RWPE2 (cell line): Measurements from ENCODE around the gene GTF2IRD1.
"Not testable (repeated sequence)": the region's sequence is repeated elsewhere in the genome, so short reads cannot be mapped to it uniquely, and the experiment has no call there.

Experiments
- ATAC-seq: fragments of 200-7000 bp; cut with Tn5 transposase; 3 replicates; pipeline ENCODE4 v1.9.1; 2021; ENCODE audit warnings: low read depth
- DNase-seq: peaks from one replicate; pipeline ENCODE4 v3.0.0-alpha.2; 2020; ENCODE audit warnings: low spot score
- H3K27ac ChIP-seq: fragments of 450-650 bp; 2 replicates; pipeline ENCODE4 v1.5.1; 2017; ENCODE audit warnings: mild to moderate bottlenecking; ENCODE audit not compliant: poor library complexity, severe bottlenecking
- H3K27me3 ChIP-seq: fragments of 250-450 bp; sonication (Bioruptor Pico); 2 replicates; pipeline ENCODE4 v1.5.1; 2021; ENCODE audit warnings: mild to moderate bottlenecking, moderate library complexity; ENCODE audit not compliant: insufficient read depth, poor library complexity, severe bottlenecking
- H3K36me3 ChIP-seq: fragments of 250-450 bp; sonication (Bioruptor Pico); 2 replicates; pipeline ENCODE4 v1.5.1; 2020; ENCODE audit warnings: low read depth, mild to moderate bottlenecking, moderate library complexity
- H3K4me1 ChIP-seq: fragments of 250-450 bp; sonication (Bioruptor Pico); 2 replicates; pipeline ENCODE4 v1.5.1; 2021; ENCODE audit warnings: mild to moderate bottlenecking, moderate library complexity; ENCODE audit not compliant: insufficient read depth, poor library complexity, severe bottlenecking
- H3K4me3 ChIP-seq: fragments of 250-450 bp; sonication (Bioruptor Pico); 2 replicates; pipeline ENCODE4 v1.5.1; 2021; ENCODE audit warnings: mild to moderate bottlenecking, moderate library complexity; ENCODE audit not compliant: severe bottlenecking
- H3K9me3 ChIP-seq: fragments of 250-450 bp; sonication (Bioruptor Pico); 2 replicates; pipeline ENCODE4 v1.5.1; 2021; ENCODE audit warnings: mild to moderate bottlenecking, moderate library complexity; ENCODE audit not compliant: severe bottlenecking
- CTCF ChIP-seq: fragments of 450-650 bp; IDR thresholded peaks from one replicate; pipeline ENCODE4 v1.5.1; 2017; ENCODE audit warnings: mild to moderate bottlenecking, moderate library complexity; ENCODE audit not compliant: poor library complexity, severe bottlenecking

GTF2IRD1 gene

DNA sequence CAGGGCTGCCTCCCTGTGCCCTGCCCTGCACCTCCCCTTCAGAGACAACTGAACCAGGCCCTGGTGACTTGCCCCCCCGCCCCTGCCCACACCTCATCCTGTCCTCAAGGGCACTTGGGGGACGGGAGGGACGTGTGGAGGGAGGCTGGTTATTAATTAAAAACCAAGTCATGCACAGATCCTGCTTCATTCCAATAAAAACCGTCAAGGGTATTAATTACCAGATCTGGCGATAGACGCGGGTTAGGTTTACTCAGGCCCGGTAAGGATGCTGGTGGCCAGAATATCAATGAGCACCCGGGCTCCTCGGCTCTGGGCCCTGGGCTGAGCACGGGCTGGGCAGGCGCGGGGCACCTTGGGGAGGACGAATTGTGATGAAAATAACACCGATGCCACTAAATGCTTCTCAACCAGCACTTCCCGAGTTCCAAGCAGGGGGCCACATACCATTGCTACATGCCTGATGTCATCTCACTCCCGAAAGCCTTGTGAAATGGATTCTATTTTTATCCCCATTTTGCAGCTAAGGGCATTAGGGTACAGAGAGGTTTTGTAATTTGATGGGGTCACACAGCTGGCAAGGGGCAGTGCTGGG lies 24.5 kb upstream of the GTF2IRD1 start:
- H3K4me3 ChIP-seq, result no peak overlapping the region
- DNase-seq (no peak), ATAC-seq (no peak)
- H3K27me3 ChIP-seq, result no peaks in the 10 kb centered on the region
- H3K4me1 ChIP-seq, result no peaks in the 10 kb centered on the region
- H3K27ac ChIP-seq, result no peak overlapping the region
- no peaks in the 10 kb centered on the region for H3K36me3 ChIP-seq
- TF ChIP-seq CTCF, result no peak
- H3K9me3 ChIP-seq, result no peaks in the 10 kb centered on the region

DNA sequence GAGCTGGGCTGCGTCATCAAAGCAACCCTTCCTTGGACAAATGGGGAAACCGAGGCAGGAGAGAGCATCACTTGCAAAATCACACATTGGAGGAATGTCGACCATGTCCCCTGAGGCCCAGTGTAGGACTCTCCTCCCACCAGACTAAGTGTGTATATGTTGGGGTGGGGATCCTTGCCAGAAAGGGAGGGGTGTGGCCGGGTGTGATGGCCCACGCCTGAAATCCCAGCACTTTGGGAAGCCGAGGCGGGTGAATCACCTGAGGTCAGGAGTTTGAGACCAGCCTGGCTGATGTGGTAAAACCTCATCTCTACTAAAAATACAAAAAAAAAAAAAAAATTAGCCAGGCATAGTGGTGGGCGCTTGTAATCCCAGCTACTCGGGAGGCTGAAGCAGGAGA lies 23.3 kb upstream of the GTF2IRD1 start:
- DNase-seq, H3K27me3 ChIP-seq, H3K4me1 ChIP-seq, H3K4me3 ChIP-seq, ATAC-seq, H3K9me3 ChIP-seq, H3K36me3 ChIP-seq, H3K27ac ChIP-seq: not testable (repeated sequence)

- DNase-seq, result no peak
- Histone ChIP-seq H3K36me3 (no peaks in the 10 kb centered on the region), H3K27ac (no peak overlapping the region), H3K4me1 (no peaks in the 10 kb centered on the region), H3K27me3 (no peaks in the 10 kb centered on the region), H3K9me3 (no peaks in the 10 kb centered on the region), H3K4me3 (no peak overlapping the region)
- no peak for TF ChIP-seq CTCF
- ATAC-seq, result no peak
Observed at GRCh38 chr7:74430961-74431466, 22.7 kb upstream of the GTF2IRD1 start.

DNA sequence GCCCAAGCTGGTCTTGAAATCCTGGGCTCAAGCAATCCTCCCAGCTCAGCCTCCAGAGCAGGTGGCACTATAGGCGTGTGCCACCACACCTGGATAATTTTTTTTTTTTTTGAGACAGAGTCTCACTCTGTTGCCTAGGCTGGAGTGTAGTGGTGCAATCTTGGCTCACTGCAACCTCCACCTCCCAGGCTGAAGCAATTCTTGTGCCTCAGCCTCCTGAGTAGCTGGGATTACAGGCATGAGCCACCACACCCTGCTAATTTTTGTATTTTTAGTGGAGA lies 16.5 kb upstream of the GTF2IRD1 start:
- not testable (repeated sequence) for H3K36me3 ChIP-seq, H3K9me3 ChIP-seq, H3K4me1 ChIP-seq, DNase-seq, ATAC-seq, H3K27ac ChIP-seq, H3K27me3 ChIP-seq, H3K4me3 ChIP-seq

- Histone ChIP-seq H3K4me3 (no peak overlapping the region), H3K4me1 (no peaks in the 10 kb centered on the region), H3K9me3 (peaks cover 2% of the 10 kb centered on the region), H3K27ac (no peak overlapping the region), H3K36me3 (no peaks in the 10 kb centered on the region), H3K27me3 (no peaks in the 10 kb centered on the region)
- ATAC-seq (no peak), DNase-seq (no peak)
- no peak for TF ChIP-seq CTCF
Observed at GRCh38 chr7:74438327-74438726, 15.4 kb upstream of the GTF2IRD1 start.

- H3K27me3 ChIP-seq, result no peaks in the 10 kb centered on the region
- no peaks in the 10 kb centered on the region for H3K36me3 ChIP-seq
- ATAC-seq, result no peak
- H3K9me3 ChIP-seq, result peaks cover 2% of the 10 kb centered on the region
- TF ChIP-seq CTCF, result no peak
- H3K4me1 ChIP-seq, result no peaks in the 10 kb centered on the region
- H3K27ac ChIP-seq, result no peak overlapping the region
- DNase-seq, result no peak
- H3K4me3 ChIP-seq, result no peak overlapping the region
Observed at GRCh38 chr7:74439541-74439940, 14.2 kb upstream of the GTF2IRD1 start.

DNA sequence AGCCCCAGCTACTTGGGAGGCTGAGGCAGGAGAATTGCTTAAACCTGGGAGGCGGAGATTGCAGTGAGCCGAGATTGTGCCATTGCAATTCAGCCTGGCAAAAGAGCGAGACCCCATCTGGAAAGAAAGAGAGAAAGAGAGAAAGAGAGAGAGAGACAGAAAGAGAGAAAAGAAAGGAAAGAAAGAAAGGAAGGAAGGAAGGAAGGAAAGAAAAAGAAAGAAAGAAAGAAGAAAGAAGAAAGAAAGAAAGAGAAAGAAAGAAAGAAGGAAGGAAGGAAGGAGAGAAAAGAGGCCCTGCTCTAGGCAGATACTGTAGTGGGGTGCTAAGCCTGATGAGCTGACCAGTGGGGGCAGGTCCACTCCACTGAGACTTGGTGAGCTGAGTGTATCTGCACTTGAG lies 13.6 kb upstream of the GTF2IRD1 start:
- H3K27me3 ChIP-seq, H3K9me3 ChIP-seq, DNase-seq, H3K36me3 ChIP-seq, H3K27ac ChIP-seq, H3K4me1 ChIP-seq, ATAC-seq, H3K4me3 ChIP-seq: not testable (repeated sequence)
